Measurements from ENCODE around the gene GOSR2.

GOSR2 gene

DNA sequence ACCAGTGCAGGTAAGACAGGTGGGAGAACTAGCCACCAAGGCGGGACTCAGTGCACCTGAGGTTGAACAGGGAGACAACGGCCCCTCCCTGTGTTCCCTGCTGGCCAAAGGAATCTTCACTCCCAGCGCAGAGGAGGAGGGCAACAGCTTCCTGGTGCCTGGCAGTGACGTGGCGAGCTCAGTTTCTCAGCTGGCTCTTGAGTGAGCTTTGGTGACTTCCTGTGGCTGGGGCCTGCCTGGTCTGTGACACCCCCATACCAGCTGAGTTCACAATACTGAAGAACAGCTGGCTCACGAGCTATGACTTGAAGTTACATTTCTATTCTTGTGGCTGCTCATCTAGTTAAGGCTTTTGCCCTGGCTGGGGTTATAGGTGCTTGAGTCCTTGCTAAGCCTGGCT, 45.5 kb upstream of the GOSR2 start:
- TF ChIP-seq, protein P1, sequence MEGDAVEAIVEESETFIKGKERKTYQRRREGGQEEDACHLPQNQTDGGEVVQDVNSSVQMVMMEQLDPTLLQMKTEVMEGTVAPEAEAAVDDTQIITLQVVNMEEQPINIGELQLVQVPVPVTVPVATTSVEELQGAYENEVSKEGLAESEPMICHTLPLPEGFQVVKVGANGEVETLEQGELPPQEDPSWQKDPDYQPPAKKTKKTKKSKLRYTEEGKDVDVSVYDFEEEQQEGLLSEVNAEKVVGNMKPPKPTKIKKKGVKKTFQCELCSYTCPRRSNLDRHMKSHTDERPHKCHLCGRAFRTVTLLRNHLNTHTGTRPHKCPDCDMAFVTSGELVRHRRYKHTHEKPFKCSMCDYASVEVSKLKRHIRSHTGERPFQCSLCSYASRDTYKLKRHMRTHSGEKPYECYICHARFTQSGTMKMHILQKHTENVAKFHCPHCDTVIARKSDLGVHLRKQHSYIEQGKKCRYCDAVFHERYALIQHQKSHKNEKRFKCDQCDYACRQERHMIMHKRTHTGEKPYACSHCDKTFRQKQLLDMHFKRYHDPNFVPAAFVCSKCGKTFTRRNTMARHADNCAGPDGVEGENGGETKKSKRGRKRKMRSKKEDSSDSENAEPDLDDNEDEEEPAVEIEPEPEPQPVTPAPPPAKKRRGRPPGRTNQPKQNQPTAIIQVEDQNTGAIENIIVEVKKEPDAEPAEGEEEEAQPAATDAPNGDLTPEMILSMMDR (IDR thresholded peaks at IDR 0.05; ENCODE audit: insufficient read depth, low read depth, low read length, missing control alignments), result no peak
- no peak overlapping the region for H3K4me3 ChIP-seq (ENCODE audit: low read length)
- no peak for DNase-seq (ENCODE audit: low read depth)

DNA sequence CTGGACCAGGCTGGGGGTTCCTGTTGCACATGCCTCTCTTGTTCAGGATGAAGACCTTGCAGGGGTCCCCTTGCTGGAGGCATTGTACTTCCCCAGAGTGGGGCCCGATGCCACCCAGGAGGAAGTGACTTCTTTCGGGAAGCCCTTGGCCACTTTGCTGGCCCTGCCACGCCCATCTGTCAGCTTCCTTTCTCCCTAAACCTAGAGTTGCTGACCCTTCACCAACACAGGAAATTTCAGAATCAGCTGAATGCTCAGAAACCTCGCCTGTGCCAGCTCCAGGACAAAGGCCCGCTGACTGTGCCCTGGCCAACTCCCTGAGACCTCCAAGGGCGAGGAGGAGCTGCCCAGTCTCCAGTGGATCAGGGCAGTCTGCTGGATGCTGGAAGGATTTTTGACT, 44.9 kb upstream of the GOSR2 start:
- DNase-seq (ENCODE audit: low read depth), result no peak
- TF ChIP-seq, protein P1 (IDR thresholded peaks at IDR 0.05; ENCODE audit: insufficient read depth, low read depth, low read length, missing control alignments), result no peak

DNA sequence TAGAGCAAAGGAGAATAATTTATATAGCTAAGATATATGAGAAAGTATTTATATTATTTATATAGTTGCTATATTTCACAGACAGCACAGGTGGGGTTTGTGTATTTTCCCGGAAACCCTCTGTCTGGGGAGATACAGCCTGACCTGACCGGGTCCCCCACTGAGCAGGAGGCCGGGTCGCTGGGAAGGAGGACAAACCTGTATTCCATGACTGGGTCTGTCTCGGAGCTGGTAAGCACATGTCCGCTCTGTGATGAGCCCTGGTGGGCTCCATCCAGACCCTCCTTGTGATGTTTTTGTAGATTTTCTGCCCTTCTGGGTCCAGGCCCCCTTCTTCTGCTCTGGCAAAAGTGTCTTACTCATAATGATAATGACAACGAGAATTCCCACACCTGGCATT, 43.9 kb upstream of the GOSR2 start:
- no peak overlapping the region for H3K4me3 ChIP-seq (ENCODE audit: low read length)
- TF ChIP-seq, protein P1 (IDR thresholded peaks at IDR 0.05; ENCODE audit: insufficient read depth, low read depth, low read length, missing control alignments), result no peak
- no peak for DNase-seq (ENCODE audit: low read depth)

More for the DNA sequence above, 44.9 kb upstream of the GOSR2 start:
- no peak overlapping the region for H3K4me3 ChIP-seq (ENCODE audit: low read length)

DNA sequence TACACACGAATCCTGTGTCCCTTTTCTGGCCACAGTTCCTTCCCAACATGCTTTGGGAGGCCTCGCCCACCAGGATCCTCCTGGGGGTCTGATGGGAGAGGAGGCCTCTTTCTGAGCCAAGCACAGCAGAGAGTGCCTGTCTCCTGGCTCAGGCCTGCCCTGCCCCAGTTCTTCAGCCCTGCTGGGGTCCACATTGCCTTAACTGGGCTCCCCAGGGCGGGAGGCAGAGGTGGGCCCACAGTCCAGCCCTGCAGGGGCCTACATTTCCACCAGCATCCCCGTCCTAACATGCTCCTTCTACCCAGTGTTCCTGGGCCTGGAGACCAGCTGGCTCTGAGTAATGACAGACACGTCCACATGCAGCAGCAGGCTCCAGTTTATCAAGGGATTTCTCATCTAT, 41.9 kb upstream of the GOSR2 start:
- TF ChIP-seq, protein P1 (IDR thresholded peaks at IDR 0.05; ENCODE audit: insufficient read depth, low read depth, low read length, missing control alignments), result no peak
- no peak for DNase-seq (ENCODE audit: low read depth)
- H3K4me3 ChIP-seq (ENCODE audit: low read length), result no peak overlapping the region

GRCh38 chr17:46882666-46883065, 40.3 kb upstream of the GOSR2 start:
- TF ChIP-seq, protein P1 (IDR thresholded peaks at IDR 0.05; ENCODE audit: insufficient read depth, low read depth, low read length, missing control alignments), result no peak
- no peak overlapping the region for H3K4me3 ChIP-seq (ENCODE audit: low read length)
- no peak for DNase-seq (ENCODE audit: low read depth)

DNA sequence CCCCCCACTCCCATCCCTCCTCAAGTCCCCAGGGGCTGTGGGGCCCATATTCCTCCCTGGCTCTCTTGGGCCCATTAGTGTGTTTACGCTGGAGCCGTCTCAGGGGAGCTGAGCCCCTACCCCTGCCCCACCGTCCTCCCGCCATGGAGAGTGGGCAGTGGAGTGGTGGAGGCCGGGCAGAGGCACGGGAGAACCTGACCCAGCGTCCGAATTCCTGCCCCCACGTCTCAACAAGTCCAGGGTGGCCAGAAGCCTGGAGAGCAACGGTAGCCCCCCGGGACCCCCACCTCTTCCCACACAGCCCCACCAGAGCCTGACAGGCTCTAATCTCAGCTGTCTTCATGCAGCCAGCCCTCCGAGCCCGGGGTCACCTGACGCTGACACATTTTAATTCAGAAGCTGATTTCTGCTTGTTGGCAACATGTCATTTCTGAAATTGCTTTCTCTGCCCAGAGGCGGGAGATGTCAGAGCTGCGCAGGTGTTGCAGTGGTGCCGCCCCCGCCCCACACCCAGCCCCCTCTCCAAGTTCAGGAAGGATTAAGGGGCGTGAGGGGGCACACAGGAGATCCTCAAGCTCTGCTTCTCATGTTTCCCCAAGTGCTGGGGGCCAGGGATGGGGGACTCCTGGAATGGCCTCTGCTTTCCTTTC, 39.0 kb upstream of the GOSR2 start:
- DNase-seq (ENCODE audit: low read depth), result no peak
- TF ChIP-seq, protein P1 (IDR thresholded peaks at IDR 0.05; ENCODE audit: insufficient read depth, low read depth, low read length, missing control alignments), result no peak
- no peak overlapping the region for H3K4me3 ChIP-seq (ENCODE audit: low read length)

DNA sequence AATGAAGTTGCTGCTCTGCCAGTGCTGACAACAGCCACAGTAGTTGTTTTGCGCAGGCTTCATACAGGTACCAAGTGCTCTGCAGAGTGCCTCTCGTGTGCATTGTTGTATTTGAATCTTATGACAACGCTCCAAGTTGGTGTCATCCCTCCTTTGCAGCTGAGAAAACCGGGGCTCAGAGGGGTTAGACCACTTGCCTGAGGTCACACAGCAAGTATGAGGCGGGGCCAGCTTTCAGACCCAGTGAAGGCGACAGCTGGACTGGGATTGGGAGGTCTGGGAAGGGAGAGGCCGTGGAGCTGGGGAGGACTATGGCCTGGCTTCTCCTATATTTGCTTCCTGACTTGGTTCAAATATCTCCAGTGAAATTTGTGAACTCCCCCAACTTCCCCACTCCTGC, 38.4 kb upstream of the GOSR2 start:
- TF ChIP-seq, protein P1 (IDR thresholded peaks at IDR 0.05; ENCODE audit: insufficient read depth, low read depth, low read length, missing control alignments), result no peak
- DNase-seq (ENCODE audit: low read depth), result no peak
- H3K4me3 ChIP-seq (ENCODE audit: low read length), result no peak overlapping the region

All from epithelial cell of esophagus (primary cell).